DMS 273 (cell line): Measurements from ENCODE around the gene HOXC11.

Source experiments
- DNase-seq: peaks from one replicate; lab custom pipeline; 2025; ENCODE audit not compliant: unreplicated experiment; lab: John Stamatoyannopoulos, UW

HOXC11 gene

GRCh38 chr12:53996240-53997203, 23.6 kb downstream of the HOXC11 start:
- DNase-seq, result no peak

- DNase-seq, result no peak
Measured at GRCh38 chr12:53997204-53998109, 24.5 kb downstream of the HOXC11 start.

GRCh38 chr12:53998110-53998899, 25.4 kb downstream of the HOXC11 start:
- DNase-seq, result no peak

- DNase-seq, result no peak
Measured at GRCh38 chr12:53998900-53999236, 25.9 kb downstream of the HOXC11 start.

- no peak for DNase-seq
Measured at GRCh38 chr12:53999559-54000115, 26.7 kb downstream of the HOXC11 start.

GRCh38 chr12:54000116-54001114, 27.5 kb downstream of the HOXC11 start, which contains the start of gene HOXC9:
Gene HOXC9 (plus strand): TSS chr12:54000161. CDS start chr12:54000189, 28 bp downstream.
- no peak for DNase-seq

GRCh38 chr12:54001283-54002187, 28.6 kb downstream of the HOXC11 start:
- no peak for DNase-seq

GRCh38 chr12:54002278-54002914, 29.5 kb downstream of the HOXC11 start:
- no peak for DNase-seq

- DNase-seq, result no peak
Measured at GRCh38 chr12:54002915-54003389, 30.0 kb downstream of the HOXC11 start.

- no peak for DNase-seq
Measured at GRCh38 chr12:54003625-54004024, 30.7 kb downstream of the HOXC11 start.

- peak; percentile 26 for DNase-seq
Measured at GRCh38 chr12:54004063-54004840, 31.3 kb downstream of the HOXC11 start.

- no peak for DNase-seq
Measured at GRCh38 chr12:54004841-54005530, 32.1 kb downstream of the HOXC11 start.

GRCh38 chr12:54005531-54005852, 32.6 kb downstream of the HOXC11 start:
- no peak for DNase-seq

- DNase-seq, result peak; percentile 90
Measured at GRCh38 chr12:54005853-54006558, 33.1 kb downstream of the HOXC11 start.

GRCh38 chr12:54006559-54007220, 33.8 kb downstream of the HOXC11 start:
- no peak for DNase-seq
